ENCODE results near the gene MISP.

The MISP gene

DNA sequence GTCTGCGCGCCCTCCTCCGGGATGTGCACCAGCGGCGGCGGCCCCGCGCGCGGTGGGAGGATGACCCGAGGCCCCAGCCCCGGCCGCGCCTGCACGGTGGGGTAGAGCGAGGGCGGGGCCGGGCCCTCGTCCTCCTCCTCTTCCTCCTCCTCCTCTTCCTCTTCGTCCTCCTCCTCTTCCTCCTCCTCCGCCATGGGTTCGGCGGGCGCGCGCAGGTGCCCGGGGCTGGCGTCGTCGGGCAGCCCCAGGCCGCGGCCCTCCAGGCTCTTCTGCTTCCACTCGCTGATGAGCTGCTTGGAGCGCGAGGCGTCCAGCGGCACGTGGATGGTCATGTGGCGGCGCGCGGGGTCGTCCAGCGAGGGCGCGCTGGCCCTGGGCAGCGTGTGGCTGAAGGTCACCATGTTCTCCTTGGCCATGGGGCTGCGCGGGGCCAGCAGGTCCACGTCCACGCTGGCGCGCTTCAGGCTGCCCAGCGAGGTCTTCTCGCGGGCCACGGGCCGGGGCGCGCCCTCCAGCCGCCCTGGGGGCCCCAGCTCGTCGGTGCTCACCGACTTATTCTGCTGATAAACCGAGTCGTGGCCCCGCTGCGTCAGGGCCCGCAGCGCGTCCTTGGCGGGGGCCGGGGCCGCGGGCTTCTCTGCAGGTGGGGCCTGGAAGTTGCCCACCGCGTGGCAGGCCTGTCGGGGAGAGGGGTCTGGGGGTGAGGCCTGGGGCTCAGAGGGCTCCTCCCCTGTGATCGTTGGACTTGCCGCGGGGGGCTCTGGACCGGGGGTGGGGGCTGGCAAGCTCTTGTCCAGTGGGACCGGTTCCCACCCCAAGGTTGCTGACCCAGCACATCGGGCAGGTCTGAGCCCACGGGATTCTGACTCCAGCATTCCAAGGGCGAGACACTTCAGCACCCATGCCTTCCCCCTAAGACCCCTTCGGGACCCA lies 62.6 kb downstream of the MISP start:
- DNase-seq = no peak
